CD14-positive monocyte (primary cell): ENCODE results near the gene NSD1. TPM values are rescaled to one million over a fixed set of nuclear protein-coding genes. Genes with fewer than 3 reads are reported as not detected.

ENCODE experiments used
- DNase-seq, 3 donors: peaks; one replicate each; pipeline ENCODE4 v3.0.0-alpha.2; 2011 to 2022
- H2AFZ ChIP-seq: 2 replicates; pipeline ENCODE4 v1.6.0; 2012; ENCODE audit warnings: mild to moderate bottlenecking, low read depth, low read length, inconsistent platforms; ENCODE audit not compliant: insufficient read depth, poor library complexity, severe bottlenecking
- H3K27ac ChIP-seq, 2 donors: 1 replicate in 1 of 2; 2 replicates in 1 of 2; pipeline ENCODE4 v1.5.1; 2012 to 2013; ENCODE audit warnings: low read length in 2 of 2, control low read depth in 1 of 2, inconsistent platforms in 1 of 2, low read depth in 1 of 2, mild to moderate bottlenecking in 1 of 2
- H3K27me3 ChIP-seq, 2 donors: one replicate each; pipeline versions ENCODE4 v1.6.0 to v1.6.1; 2011 to 2013; ENCODE audit warnings: low read length in 2 of 2; ENCODE audit not compliant: control insufficient read depth in 2 of 2, insufficient read depth in 2 of 2
- H3K36me3 ChIP-seq, 2 donors: replicated peaks in 1 of 2; 1 replicate in 1 of 2; 2 replicates in 1 of 2; pipeline versions ENCODE4 v1.5.1 to v1.6.1; 2012 to 2013; ENCODE audit warnings: low read length in 2 of 2, control low read depth in 1 of 2, inconsistent platforms in 1 of 2, mild to moderate bottlenecking in 1 of 2; ENCODE audit not compliant: insufficient read depth in 2 of 2, control insufficient read depth in 1 of 2
- H3K4me1 ChIP-seq, 2 donors: 1 replicate in 1 of 2; 2 replicates in 1 of 2; pipeline versions ENCODE4 v1.5.1 to v1.6.1; 2012 to 2013; ENCODE audit warnings: low read length in 2 of 2, control low read depth in 1 of 2, inconsistent platforms in 1 of 2, mild to moderate bottlenecking in 1 of 2, moderate library complexity in 1 of 2; ENCODE audit not compliant: insufficient read depth in 2 of 2, control insufficient read depth in 1 of 2
- H3K4me2 ChIP-seq: replicated peaks from 2 replicates; pipeline ENCODE3; 2012; ENCODE audit warnings: low read length, moderate library complexity, mild to moderate bottlenecking; ENCODE audit not compliant: poor library complexity, severe bottlenecking; ENCODE audit errors: extremely low read depth
- H3K4me3 ChIP-seq, 3 experiments: fragments of 200-600 bp in 1 of 3; sonication (generic) in 1 of 3; replicated peaks in 1 of 3; 1 replicate in 2 of 3; 2 replicates in 1 of 3; pipeline ENCODE4 v1.5.1; 2011 to 2013; ENCODE audit warnings: low read length in 3 of 3, mild to moderate bottlenecking in 3 of 3, control low read depth in 2 of 3, low read depth in 2 of 3, inconsistent platforms in 1 of 3, moderate library complexity in 1 of 3
- H3K79me2 ChIP-seq: 2 replicates; pipeline ENCODE4 v1.6.0; 2012; ENCODE audit warnings: mild to moderate bottlenecking, control low read depth, inconsistent platforms, low read length, moderate library complexity; ENCODE audit not compliant: insufficient read depth
- H3K9ac ChIP-seq: 2 replicates; pipeline ENCODE4 v1.6.0; 2017; ENCODE audit warnings: low read length, mild to moderate bottlenecking; ENCODE audit not compliant: insufficient read depth, poor library complexity, severe bottlenecking
- H3K9me3 ChIP-seq, 2 donors: replicated peaks in 1 of 2; 1 replicate in 1 of 2; 2 replicates in 1 of 2; pipeline versions ENCODE4 v1.5.1 to v1.6.1; 2012 to 2013; ENCODE audit warnings: low read length in 2 of 2, control low read depth in 1 of 2; ENCODE audit not compliant: control insufficient read depth in 1 of 2, insufficient read depth in 1 of 2
- H4K20me1 ChIP-seq: 2 replicates; pipeline ENCODE4 v1.6.0; 2012; ENCODE audit warnings: mild to moderate bottlenecking, low read length, control low read depth, moderate library complexity; ENCODE audit not compliant: insufficient read depth
- H3K27ac Mint-ChIP-seq, 7 donors: one replicate each; pipeline ENCODE4 v1.8.0; 2020; ENCODE audit warnings: mild to moderate bottlenecking in 7 of 7, mixed read lengths in 7 of 7, moderate library complexity in 6 of 7, inconsistent platforms in 2 of 7
- H3K27me3 Mint-ChIP-seq, 3 donors: one replicate each; pipeline ENCODE4 v1.8.0; 2021 to 2022; ENCODE audit warnings: low read depth in 3 of 3, mild to moderate bottlenecking in 3 of 3, mixed read lengths in 3 of 3, moderate library complexity in 3 of 3, inconsistent platforms in 1 of 3
- H3K36me3 Mint-ChIP-seq, 2 donors: one replicate each; pipeline ENCODE4 v1.8.0; 2020; ENCODE audit warnings: mixed read lengths in 2 of 2, inconsistent platforms in 1 of 2, mild to moderate bottlenecking in 1 of 2
- H3K4me1 Mint-ChIP-seq: one replicate; pipeline ENCODE4 v1.8.0; 2020; ENCODE audit warnings: mild to moderate bottlenecking, mixed read lengths
- H3K4me3 Mint-ChIP-seq, 2 donors: one replicate each; pipeline ENCODE4 v1.8.0; 2020; ENCODE audit warnings: mild to moderate bottlenecking in 2 of 2, mixed read lengths in 2 of 2, moderate library complexity in 1 of 2
- H3K9me3 Mint-ChIP-seq, 7 donors: one replicate each; pipeline ENCODE4 v1.8.0; 2020 to 2022; ENCODE audit warnings: mixed read lengths in 7 of 7, mild to moderate bottlenecking in 6 of 7, moderate library complexity in 6 of 7, inconsistent platforms in 2 of 7
- WGBS: methylation state at CpG from one replicate; pipeline ENCODE4 v1.1.5; 2013; ENCODE audit warnings: missing lambda C conversion rate; ENCODE audit not compliant: insufficient coverage; 5-methylcytosine and 5-hydroxymethylcytosine counted together
- intact Hi-C, 2 donors: fragments of 100-400 bp; cut with micrococcal nuclease; formaldehyde crosslinking; loops; one replicate each; pipeline versions ENCODE4 v1.15.0 to v1.15.1; 2023
- polyA plus RNA-seq, 3 donors: library from polyadenylated mRNA; depleted of rRNA in 1 of 3; unstranded in 2 of 3; stranded (reverse) in 1 of 3; fragments of 300-500 nt in 2 of 3; fragments of >200 nt in 1 of 3; fragmentation: Illumina TruSeq in 2 of 3; gene quantifications; 1 replicate in 2 of 3; 2 replicates in 1 of 3; pipeline ENCODE4 v1.2.3, GENCODE V29; 2012 to 2021
- TF ChIP-seq, protein P1 (sequence below): fragments of 200-600 bp; IDR thresholded peaks from one replicate; pipeline ENCODE4 v1.8.0; 2022; ENCODE audit warnings: antibody characterized with exemption, mild to moderate bottlenecking

The NSD1 gene
- polyA plus RNA-seq, 3 donors: 12.6 to 31.9 (median 19.0) TPM

DNA sequence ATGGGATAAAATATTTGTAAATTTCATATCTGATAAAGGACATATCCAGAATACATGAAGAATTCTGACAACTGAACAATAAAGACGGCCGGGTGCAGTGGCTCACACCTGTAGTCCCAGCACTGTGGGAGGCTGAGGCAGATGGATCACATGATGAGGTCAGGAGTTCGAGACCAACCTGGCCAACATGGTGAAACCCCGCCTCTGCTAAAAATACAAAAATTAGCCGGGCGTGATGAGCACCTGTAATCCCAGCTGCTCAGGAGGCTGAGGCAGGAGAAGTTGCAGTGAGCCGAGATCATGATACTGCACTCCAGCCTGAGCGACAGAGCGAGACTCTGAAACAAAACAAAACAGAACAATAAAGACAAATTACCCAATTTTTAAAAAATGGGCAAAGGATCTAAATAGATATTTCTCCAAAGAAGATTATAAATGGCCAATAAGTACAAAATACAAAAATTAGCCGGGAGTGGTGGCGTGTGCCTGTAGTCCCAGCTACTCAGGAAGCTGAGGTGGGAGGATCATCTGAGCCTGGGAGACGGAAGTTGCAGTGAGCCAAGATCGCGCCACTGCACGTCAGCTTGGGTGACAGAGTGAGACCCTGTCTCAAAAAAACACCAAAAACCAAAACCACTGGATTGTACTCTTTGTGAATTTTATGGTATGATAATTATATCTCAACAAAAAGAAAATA, 9.6 kb upstream of the NSD1 start:
- H3K36me3 ChIP-seq: no peaks in the 10 kb centered on the region
- H3K4me1 ChIP-seq: peaks cover 10% of the 10 kb centered on the region in 2 donors
- Mint-ChIP-seq H3K9me3 (peaks cover 0 to 2% (median 0%) of the 10 kb centered on the region in 7 donors), H3K27ac (peak overlapping the region in 1 of 7 donors; percentile 25), H3K4me1 (peaks cover 18% of the 10 kb centered on the region), H3K36me3 (no peaks in the 10 kb centered on the region), H3K4me3 (no peak overlapping the region), H3K27me3 (peaks cover 1 to 4% (median 3%) of the 10 kb centered on the region in 3 donors)
- H3K4me2 ChIP-seq: no peak overlapping the region
- no peak overlapping the region for H2AFZ ChIP-seq
- TF ChIP-seq, protein P1, sequence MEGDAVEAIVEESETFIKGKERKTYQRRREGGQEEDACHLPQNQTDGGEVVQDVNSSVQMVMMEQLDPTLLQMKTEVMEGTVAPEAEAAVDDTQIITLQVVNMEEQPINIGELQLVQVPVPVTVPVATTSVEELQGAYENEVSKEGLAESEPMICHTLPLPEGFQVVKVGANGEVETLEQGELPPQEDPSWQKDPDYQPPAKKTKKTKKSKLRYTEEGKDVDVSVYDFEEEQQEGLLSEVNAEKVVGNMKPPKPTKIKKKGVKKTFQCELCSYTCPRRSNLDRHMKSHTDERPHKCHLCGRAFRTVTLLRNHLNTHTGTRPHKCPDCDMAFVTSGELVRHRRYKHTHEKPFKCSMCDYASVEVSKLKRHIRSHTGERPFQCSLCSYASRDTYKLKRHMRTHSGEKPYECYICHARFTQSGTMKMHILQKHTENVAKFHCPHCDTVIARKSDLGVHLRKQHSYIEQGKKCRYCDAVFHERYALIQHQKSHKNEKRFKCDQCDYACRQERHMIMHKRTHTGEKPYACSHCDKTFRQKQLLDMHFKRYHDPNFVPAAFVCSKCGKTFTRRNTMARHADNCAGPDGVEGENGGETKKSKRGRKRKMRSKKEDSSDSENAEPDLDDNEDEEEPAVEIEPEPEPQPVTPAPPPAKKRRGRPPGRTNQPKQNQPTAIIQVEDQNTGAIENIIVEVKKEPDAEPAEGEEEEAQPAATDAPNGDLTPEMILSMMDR: no peak
- no peak overlapping the region for H3K4me3 ChIP-seq
- no peaks in the 10 kb centered on the region for H3K9me3 ChIP-seq
- no peaks in the 10 kb centered on the region for H3K79me2 ChIP-seq
- DNase-seq: no peak
- no peak overlapping the region for H3K27ac ChIP-seq
- H3K27me3 ChIP-seq: no peaks in the 10 kb centered on the region
- no peak overlapping the region for H3K9ac ChIP-seq
- H4K20me1 ChIP-seq: no peaks in the 10 kb centered on the region
- WGBS: 90% methylated on average over 8 of the region's 15 CpGs
- intact Hi-C loops: no loop called here

DNA sequence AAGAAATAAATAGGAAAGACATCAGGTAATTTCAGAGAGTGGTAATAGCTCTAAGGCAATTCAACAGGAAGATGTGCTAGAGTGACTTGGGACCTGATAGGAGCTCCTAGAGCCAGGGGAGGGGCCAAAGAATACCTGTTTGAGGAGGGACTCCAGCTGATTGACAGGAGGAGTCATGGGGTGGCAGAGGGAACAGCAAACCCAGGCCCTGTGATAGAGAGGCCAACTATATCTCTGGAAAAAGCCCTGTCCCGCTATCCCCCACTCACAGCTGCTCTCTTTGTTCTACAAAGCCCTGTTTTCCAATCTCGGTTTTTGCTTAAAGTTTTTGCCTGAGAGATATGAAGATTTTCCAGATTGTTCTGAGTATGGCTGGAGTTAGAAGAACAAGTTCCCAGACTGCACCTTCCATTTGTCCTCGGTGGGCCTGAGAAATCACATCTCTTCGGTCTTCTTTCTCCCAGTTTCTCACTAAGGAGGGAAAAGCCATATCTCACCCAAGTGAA, 9.0 kb upstream of the NSD1 start:
- H3K27me3 ChIP-seq: no peaks in the 10 kb centered on the region
- Mint-ChIP-seq H3K36me3 (no peaks in the 10 kb centered on the region), H3K9me3 (peaks cover 0 to 2% (median 0%) of the 10 kb centered on the region in 7 donors), H3K4me1 (peaks cover 24% of the 10 kb centered on the region), H3K27ac (no peak overlapping the region), H3K4me3 (no peak overlapping the region), H3K27me3 (peaks cover 1 to 4% (median 3%) of the 10 kb centered on the region in 3 donors)
- H3K36me3 ChIP-seq: no peaks in the 10 kb centered on the region
- no peak overlapping the region for H3K9ac ChIP-seq
- no peaks in the 10 kb centered on the region for H4K20me1 ChIP-seq
- intact Hi-C loops: no loop called here
- peaks cover 14 to 15% of the 10 kb centered on the region in 2 donors for H3K4me1 ChIP-seq
- H3K27ac ChIP-seq: no peak overlapping the region
- no peak overlapping the region for H3K4me3 ChIP-seq
- TF ChIP-seq, protein P1: no peak
- WGBS: no CpG with 5 or more reads among the region's 4 CpGs
- no peak overlapping the region for H3K4me2 ChIP-seq
- no peak for DNase-seq
- H2AFZ ChIP-seq: no peak overlapping the region
- H3K79me2 ChIP-seq: no peaks in the 10 kb centered on the region
- H3K9me3 ChIP-seq: no peaks in the 10 kb centered on the region
